ENCODE measurements around the gene SNX32. TPM values are rescaled to one million over a fixed set of nuclear protein-coding genes. Genes with fewer than 3 reads are reported as not detected.

SNX32 gene
- total and polyA plus RNA-seq, 4 donors = 0.14 to 0.88 (median 0.64) TPM

DNA sequence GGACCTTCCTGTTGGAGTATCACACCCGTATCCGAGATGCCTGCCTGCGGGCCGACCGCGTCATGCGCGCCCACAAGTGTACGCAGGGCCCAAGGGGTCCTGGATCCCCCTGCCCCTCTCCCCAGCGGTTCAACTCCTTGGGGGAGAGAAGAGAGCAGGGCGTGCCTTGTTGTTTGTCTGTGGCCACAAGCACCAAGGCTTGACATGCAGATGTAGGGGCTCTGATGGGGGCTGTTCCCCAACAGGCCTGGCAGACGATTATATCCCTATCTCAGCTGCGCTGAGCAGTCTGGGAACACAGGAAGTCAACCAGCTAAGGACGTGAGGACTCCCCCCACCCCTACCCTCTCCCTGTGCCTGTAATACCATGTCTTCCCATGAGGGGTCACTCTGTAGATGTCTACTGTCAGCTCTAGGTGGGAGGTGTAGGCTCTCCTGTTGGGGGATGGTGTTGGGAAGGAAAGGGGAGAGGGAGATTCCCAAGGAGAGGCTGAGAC, 17.4 kb downstream of the SNX32 start:
- H3K27ac ChIP-seq (ENCODE audit: low read depth in 1 of 2, low read length in 1 of 2) = no peak overlapping the region
- no peak for ATAC-seq (ENCODE audit: insufficient read depth, low FRiP score)
- peaks cover 0 to 6% (median 2%) of the 10 kb centered on the region in 4 donors for H3K9me3 ChIP-seq (ENCODE audit: control insufficient read depth in 4 of 4, insufficient read depth in 3 of 4, low read length in 3 of 4)
- H3K36me3 ChIP-seq (ENCODE audit: control insufficient read depth in 4 of 4, insufficient read depth in 4 of 4, low read length in 4 of 4) = peaks cover 24 to 52% (median 28%) of the 10 kb centered on the region in 4 donors
- peaks cover 0 to 7% (median 3%) of the 10 kb centered on the region in 5 donors for H3K4me1 ChIP-seq (ENCODE audit: control insufficient read depth in 5 of 5, insufficient read depth in 5 of 5, low read length in 5 of 5)
- H3K9ac ChIP-seq (ENCODE audit: insufficient read depth in 1 of 2, low read length in 2 of 2) = no peak overlapping the region
- TF ChIP-seq, protein P1, sequence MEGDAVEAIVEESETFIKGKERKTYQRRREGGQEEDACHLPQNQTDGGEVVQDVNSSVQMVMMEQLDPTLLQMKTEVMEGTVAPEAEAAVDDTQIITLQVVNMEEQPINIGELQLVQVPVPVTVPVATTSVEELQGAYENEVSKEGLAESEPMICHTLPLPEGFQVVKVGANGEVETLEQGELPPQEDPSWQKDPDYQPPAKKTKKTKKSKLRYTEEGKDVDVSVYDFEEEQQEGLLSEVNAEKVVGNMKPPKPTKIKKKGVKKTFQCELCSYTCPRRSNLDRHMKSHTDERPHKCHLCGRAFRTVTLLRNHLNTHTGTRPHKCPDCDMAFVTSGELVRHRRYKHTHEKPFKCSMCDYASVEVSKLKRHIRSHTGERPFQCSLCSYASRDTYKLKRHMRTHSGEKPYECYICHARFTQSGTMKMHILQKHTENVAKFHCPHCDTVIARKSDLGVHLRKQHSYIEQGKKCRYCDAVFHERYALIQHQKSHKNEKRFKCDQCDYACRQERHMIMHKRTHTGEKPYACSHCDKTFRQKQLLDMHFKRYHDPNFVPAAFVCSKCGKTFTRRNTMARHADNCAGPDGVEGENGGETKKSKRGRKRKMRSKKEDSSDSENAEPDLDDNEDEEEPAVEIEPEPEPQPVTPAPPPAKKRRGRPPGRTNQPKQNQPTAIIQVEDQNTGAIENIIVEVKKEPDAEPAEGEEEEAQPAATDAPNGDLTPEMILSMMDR (IDR thresholded peaks at IDR 0.05; ENCODE audit: control extremely low read depth, extremely low read depth) = no peak
- DNase-seq = no peak
- no peak overlapping the region for H3K4me3 ChIP-seq
- 90 to 93% methylated on average over 14 of the region's 14 CpGs for WGBS, 2 donors
- no peaks in the 10 kb centered on the region for H3K27me3 ChIP-seq (ENCODE audit: control insufficient read depth in 3 of 3, insufficient read depth in 3 of 3, low read length in 2 of 3)

- no peaks in the 10 kb centered on the region for H3K27me3 ChIP-seq (ENCODE audit: control insufficient read depth in 3 of 3, insufficient read depth in 3 of 3, low read length in 2 of 3)
- peaks cover 0 to 14% (median 8%) of the 10 kb centered on the region in 5 donors for H3K4me1 ChIP-seq (ENCODE audit: control insufficient read depth in 5 of 5, insufficient read depth in 5 of 5, low read length in 5 of 5)
- no peak overlapping the region for H3K9ac ChIP-seq (ENCODE audit: insufficient read depth in 1 of 2, low read length in 2 of 2)
- H3K27ac ChIP-seq (ENCODE audit: low read depth in 1 of 2, low read length in 1 of 2) = no peak overlapping the region
- no peak overlapping the region for H3K4me3 ChIP-seq
- peaks cover 24 to 53% (median 29%) of the 10 kb centered on the region in 4 donors for H3K36me3 ChIP-seq (ENCODE audit: control insufficient read depth in 4 of 4, insufficient read depth in 4 of 4, low read length in 4 of 4)
- peak in 1 of 3 donors; percentile 11 for DNase-seq
- WGBS, 2 donors = 90 to 96% methylated on average over 10 of the region's 10 CpGs
- peaks cover 0 to 6% (median 2%) of the 10 kb centered on the region in 4 donors for H3K9me3 ChIP-seq (ENCODE audit: control insufficient read depth in 4 of 4, insufficient read depth in 3 of 4, low read length in 3 of 4)
- TF ChIP-seq, protein P1 (IDR thresholded peaks at IDR 0.05; ENCODE audit: control extremely low read depth, extremely low read depth) = no peak
- no peak for ATAC-seq (ENCODE audit: insufficient read depth, low FRiP score)
Measured at GRCh38 chr11:65851811-65852507, 18.2 kb downstream of the SNX32 start.

DNA sequence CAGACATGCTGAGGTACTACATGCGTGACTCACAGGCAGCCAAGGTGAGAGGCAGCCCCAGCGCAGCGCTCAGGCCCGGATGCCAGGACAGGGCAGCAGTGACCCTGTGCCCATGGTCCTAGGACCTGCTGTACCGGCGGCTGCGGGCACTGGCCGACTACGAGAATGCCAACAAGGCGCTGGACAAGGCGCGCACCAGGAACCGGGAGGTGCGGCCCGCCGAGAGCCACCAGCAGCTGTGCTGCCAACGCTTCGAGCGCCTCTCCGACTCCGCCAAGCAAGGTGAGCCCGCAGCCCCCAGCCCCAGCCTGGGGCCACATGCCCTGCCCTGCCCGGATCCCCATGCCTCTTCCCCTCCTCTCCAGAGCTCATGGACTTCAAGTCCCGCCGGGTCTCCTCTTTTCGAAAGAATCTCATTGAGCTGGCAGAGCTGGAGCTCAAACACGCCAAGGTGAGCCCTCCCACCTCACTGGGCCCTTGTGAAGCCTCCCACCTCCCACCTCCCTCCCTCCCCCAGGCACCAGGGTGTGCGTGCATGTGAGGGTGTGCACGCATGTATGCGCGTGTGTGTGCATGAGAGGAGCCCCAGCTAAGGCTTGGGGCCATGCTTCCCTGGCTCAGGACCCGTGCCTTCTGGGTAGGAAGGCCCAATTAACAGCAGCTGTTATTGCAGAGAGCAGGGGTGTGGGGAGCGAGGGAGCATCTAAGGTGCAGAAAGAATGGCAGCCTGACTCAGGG, 18.9 kb downstream of the SNX32 start:
- Histone ChIP-seq H3K9me3 (ENCODE audit: control insufficient read depth in 4 of 4, insufficient read depth in 3 of 4, low read length in 3 of 4) (peaks cover 0 to 6% (median 2%) of the 10 kb centered on the region in 4 donors), H3K4me3 (no peak overlapping the region), H3K27me3 (ENCODE audit: control insufficient read depth in 3 of 3, insufficient read depth in 3 of 3, low read length in 2 of 3) (no peaks in the 10 kb centered on the region), H3K9ac (ENCODE audit: insufficient read depth in 1 of 2, low read length in 2 of 2) (no peak overlapping the region), H3K27ac (ENCODE audit: low read depth in 1 of 2, low read length in 1 of 2) (no peak overlapping the region), H3K4me1 (ENCODE audit: control insufficient read depth in 5 of 5, insufficient read depth in 5 of 5, low read length in 5 of 5) (peaks cover 0 to 14% (median 8%) of the 10 kb centered on the region in 5 donors), H3K36me3 (ENCODE audit: control insufficient read depth in 4 of 4, insufficient read depth in 4 of 4, low read length in 4 of 4) (peaks cover 24 to 53% (median 31%) of the 10 kb centered on the region in 4 donors)
- ATAC-seq (ENCODE audit: insufficient read depth, low FRiP score) = no peak
- TF ChIP-seq, protein P1 (IDR thresholded peaks at IDR 0.05; ENCODE audit: control extremely low read depth, extremely low read depth) = no peak
- WGBS, 2 donors = 93 to 94% methylated on average over 26 to 33 of the region's 33 CpGs
- DNase-seq = peak in 1 of 3 donors; percentile 10
